HPDE6-E6E7 (cell line): ENCODE results near the gene DNPH1.

Source experiments
- DNase-seq: peaks from one replicate; pipeline ENCODE4 v3.0.0; 2011; ENCODE audit warnings: missing footprints; ENCODE audit errors: extremely low spot score

Gene DNPH1

GRCh38 chr6:43213431-43213830, 15.8 kb downstream of the DNPH1 start:
- DNase-seq: no peak

GRCh38 chr6:43211955-43212354, 17.3 kb downstream of the DNPH1 start:
- no peak for DNase-seq

- no peak for DNase-seq
Observed at GRCh38 chr6:43207286-43207685, 22.0 kb downstream of the DNPH1 start.

GRCh38 chr6:43205849-43206248, 23.4 kb downstream of the DNPH1 start:
- no peak for DNase-seq

- no peak for DNase-seq
Observed at GRCh38 chr6:43204271-43205105, 24.8 kb downstream of the DNPH1 start.

GRCh38 chr6:43203718-43204095, 25.6 kb downstream of the DNPH1 start:
- no peak for DNase-seq

- no peak for DNase-seq
Observed at GRCh38 chr6:43203029-43203717, 26.1 kb downstream of the DNPH1 start.

GRCh38 chr6:43202451-43202850, 26.8 kb downstream of the DNPH1 start:
- no peak for DNase-seq

GRCh38 chr6:43200541-43200940, 28.7 kb downstream of the DNPH1 start:
- DNase-seq: no peak

GRCh38 chr6:43199912-43200311, 29.4 kb downstream of the DNPH1 start:
- DNase-seq: no peak

- no peak for DNase-seq
Observed at GRCh38 chr6:43196337-43196736, 32.9 kb downstream of the DNPH1 start.

- DNase-seq: no peak
Observed at GRCh38 chr6:43193929-43194328, 35.4 kb downstream of the DNPH1 start.

GRCh38 chr6:43192911-43193310, 36.4 kb downstream of the DNPH1 start:
- DNase-seq: no peak

- DNase-seq: no peak
Observed at GRCh38 chr6:43189776-43190304, 39.4 kb downstream of the DNPH1 start.

GRCh38 chr6:43188426-43188825, 40.9 kb downstream of the DNPH1 start:
- DNase-seq: no peak

GRCh38 chr6:43187821-43188220, 41.5 kb downstream of the DNPH1 start:
- no peak for DNase-seq

GRCh38 chr6:43186706-43187105, 42.6 kb downstream of the DNPH1 start:
- DNase-seq: no peak

GRCh38 chr6:43186019-43186418, 43.3 kb downstream of the DNPH1 start:
- DNase-seq: no peak

- DNase-seq: no peak
Observed at GRCh38 chr6:43185391-43185985, 43.8 kb downstream of the DNPH1 start.

- no peak for DNase-seq
Observed at GRCh38 chr6:43184268-43184985, 44.9 kb downstream of the DNPH1 start.

- no peak for DNase-seq
Observed at GRCh38 chr6:43183441-43183840, 45.8 kb downstream of the DNPH1 start.
